WTC11 (cell line): ENCODE measurements around the gene CDKN1C. TPM values are rescaled to one million over a fixed set of nuclear protein-coding genes. Genes with fewer than 3 reads are reported as not detected.

Source experiments
- ATAC-seq: fragments of 200-7000 bp; cut with Tn5 transposase; 2 replicates; pipeline ENCODE4 v1.10.0; 2021; ENCODE audit warnings: mild to moderate bottlenecking, moderate library complexity
- CTCF ChIA-PET: fragments of 300-600 bp; sonication (Branson Sonifier 250); formaldehyde crosslinking; loops from one replicate; lab custom pipeline; 2021; ENCODE audit warnings: antibody characterized with exemption; lab: Charles Lee
- POLR2A ChIA-PET: fragments of 350-600 bp; sonication (Branson Sonifier 250); formaldehyde crosslinking; loops from one replicate; lab custom pipeline; 2021; ENCODE audit warnings: antibody characterized with exemption; lab: Charles Lee
- DNase-seq: peaks from one replicate; pipeline ENCODE4 v3.0.0; 2021; ENCODE audit warnings: low spot score
- H3K27ac Mint-ChIP-seq: 2 replicates; pipeline ENCODE4 v1.8.0; 2021; ENCODE audit warnings: mixed read lengths
- H3K27me3 Mint-ChIP-seq: 2 replicates; pipeline ENCODE4 v1.8.0; 2021; ENCODE audit warnings: low read depth, mild to moderate bottlenecking, moderate library complexity, mixed read lengths
- H3K36me3 Mint-ChIP-seq: 2 replicates; pipeline ENCODE4 v1.8.0; 2021; ENCODE audit warnings: mixed read lengths
- H3K4me1 Mint-ChIP-seq: 2 replicates; pipeline ENCODE4 v1.8.0; 2022; ENCODE audit warnings: mixed read lengths
- H3K4me3 Mint-ChIP-seq: 2 replicates; pipeline ENCODE4 v1.8.0; 2021; ENCODE audit warnings: mild to moderate bottlenecking, moderate library complexity, mixed read lengths
- H3K9me3 Mint-ChIP-seq: 2 replicates; pipeline ENCODE4 v1.8.0; 2021; ENCODE audit warnings: mixed read lengths
- CREB1 ChIP-seq: sonication (generic); formaldehyde crosslinking; IDR thresholded peaks from 2 replicates; pipeline ENCODE4 v1.8.0; 2023; ENCODE audit warnings: mild to moderate bottlenecking, missing genetic modification reagents
- E2F1 ChIP-seq: sonication (generic); formaldehyde crosslinking; IDR thresholded peaks from 2 replicates; pipeline ENCODE4 v1.8.0; 2022; ENCODE audit warnings: mild to moderate bottlenecking, missing genetic modification reagents
- E2F4 ChIP-seq: sonication (generic); formaldehyde crosslinking; IDR thresholded peaks from 2 replicates; pipeline ENCODE4 v1.8.1; 2022; ENCODE audit warnings: low read depth, mild to moderate bottlenecking, moderate library complexity, missing genetic modification reagents, borderline replicate concordance
- ETV6 ChIP-seq: sonication (generic); formaldehyde crosslinking; IDR thresholded peaks from 2 replicates; pipeline ENCODE4 v1.8.1; 2022; ENCODE audit warnings: mild to moderate bottlenecking, missing genetic modification reagents
- JUN ChIP-seq: sonication (generic); formaldehyde crosslinking; IDR thresholded peaks from 2 replicates; pipeline ENCODE4 v1.8.0; 2023; ENCODE audit warnings: mild to moderate bottlenecking, missing genetic modification reagents
- MAX ChIP-seq: sonication (generic); formaldehyde crosslinking; IDR thresholded peaks from 2 replicates; pipeline ENCODE4 v1.8.0; 2022; ENCODE audit warnings: mild to moderate bottlenecking, missing genetic modification reagents
- MXD4 ChIP-seq: fragments of 250-450 bp; sonication (Bioruptor Pico); IDR thresholded peaks from 2 replicates; pipeline ENCODE4 v1.8.0; 2021; ENCODE audit warnings: mild to moderate bottlenecking, moderate library complexity, borderline replicate concordance
- NR1H2 ChIP-seq: sonication (generic); formaldehyde crosslinking; IDR thresholded peaks from 2 replicates; pipeline ENCODE4 v1.9.0; 2021; ENCODE audit warnings: mild to moderate bottlenecking, moderate library complexity, missing genetic modification reagents
- PRDM15 ChIP-seq: sonication (generic); formaldehyde crosslinking; IDR thresholded peaks from 2 replicates; pipeline ENCODE4 v1.8.0; 2022; ENCODE audit warnings: missing genetic modification reagents
- SMAD4 ChIP-seq: sonication (generic); formaldehyde crosslinking; IDR thresholded peaks from 2 replicates; pipeline ENCODE4 v1.8.0; 2022; ENCODE audit warnings: mild to moderate bottlenecking, missing genetic modification reagents
- SP1 ChIP-seq: sonication (generic); formaldehyde crosslinking; conservative IDR thresholded peaks from 2 replicates; pipeline ENCODE4 v1.8.1; 2022; ENCODE audit warnings: missing genetic modification reagents
- TEAD4 ChIP-seq: sonication (generic); formaldehyde crosslinking; IDR thresholded peaks from 2 replicates; pipeline ENCODE4 v1.8.0; 2022; ENCODE audit warnings: mild to moderate bottlenecking, missing genetic modification reagents
- ZNF317 ChIP-seq: sonication (generic); formaldehyde crosslinking; IDR thresholded peaks from 2 replicates; pipeline ENCODE4 v1.8.1; 2023; ENCODE audit warnings: low read depth, mild to moderate bottlenecking, moderate library complexity, missing genetic modification reagents, borderline replicate concordance
- ZNF416 ChIP-seq: fragments of 250-450 bp; sonication (Bioruptor Pico); IDR thresholded peaks from 2 replicates; pipeline ENCODE4 v1.9.0; 2021; ENCODE audit warnings: mild to moderate bottlenecking, inconsistent platforms
- total RNA-seq: library from RNA; stranded (reverse); gene quantifications from 3 replicates; pipeline ENCODE4 v1.2.3, GENCODE V29; 2021

Gene CDKN1C
- total RNA-seq, 1 experiment from 2014 or later, result 25.0 TPM

GRCh38 chr11:2846056-2846455 is 39.5 kb downstream of the CDKN1C start (continued):
- TF ChIP-seq ETV6 (no peak), ZNF317 (CRISPR knock-in tag) (no peak), MAX (no peak), PRDM15 (no peak), NR1H2 (CRISPR knock-in tag) (no peak)

- ChIA-PET CTCF (interaction anchor here (2.8 kb wide), 1 partner anchor 12 kb away, joined by 11 read pairs; no protein-coding TSS in a partner anchor), POLR2A (no interaction called here)
- 0 out of 2 replicates have a peak, but pooled peaks cover 2% of the 10 kb centered on the region for H3K4me1 Mint-ChIP-seq
- H3K9me3 Mint-ChIP-seq, result no peaks in the 10 kb centered on the region
- no peak overlapping the region for H3K27ac Mint-ChIP-seq
- DNase-seq, result no peak
- H3K4me3 Mint-ChIP-seq, result no peak overlapping the region
- TF ChIP-seq ZNF416 (CRISPR knock-in tag) (no peak), CREB1 (CRISPR knock-in tag) (no peak), SP1 (CRISPR knock-in tag) (no peak)
- ATAC-seq, result no peak
- H3K27me3 Mint-ChIP-seq, result peaks cover 40% of the 10 kb centered on the region
- H3K36me3 Mint-ChIP-seq, result no peaks in the 10 kb centered on the region
Measured at GRCh38 chr11:2844996-2845395, 40.6 kb downstream of the CDKN1C start.

GRCh38 chr11:2844116-2844842 is 41.3 kb downstream of the CDKN1C start:
- POLR2A ChIA-PET, result no interaction called here

More at GRCh38 chr11:2844116-2844842, 41.3 kb downstream of the CDKN1C start:
- H3K27ac Mint-ChIP-seq, result no peak overlapping the region
- H3K36me3 Mint-ChIP-seq, result no peaks in the 10 kb centered on the region
- TF ChIP-seq JUN (CRISPR knock-in tag) (no peak), E2F1 (CRISPR knock-in tag) (no peak), MXD4 (CRISPR knock-in tag) (no peak), E2F4 (CRISPR knock-in tag) (no peak), SMAD4 (CRISPR knock-in tag) (no peak), TEAD4 (CRISPR knock-in tag) (no peak)
- H3K9me3 Mint-ChIP-seq, result no peaks in the 10 kb centered on the region
- peaks cover 42% of the 10 kb centered on the region for H3K27me3 Mint-ChIP-seq
- CTCF ChIA-PET, result interaction anchor here (2.8 kb wide), 1 partner anchor 13 kb away, joined by 11 read pairs; no protein-coding TSS in a partner anchor
- ATAC-seq (no peak), DNase-seq (no peak)
- no peak overlapping the region for H3K4me3 Mint-ChIP-seq
- peaks cover 2% of the 10 kb centered on the region; the same call in 1 of the 2 replicates for H3K4me1 Mint-ChIP-seq
